IMR-90 (cell line): ENCODE results near the gene WDFY1. TPM values are rescaled to one million over a fixed set of nuclear protein-coding genes. Genes with fewer than 3 reads are reported as not detected.
A peak's percentile ranks its signal among the peaks of the same experiment; 100 is the strongest.

ENCODE experiments used
- ATAC-seq: fragments of 200-7000 bp; cut with Tn5 transposase; 2 replicates; pipeline ENCODE4 v1.9.1; 2020; ENCODE audit warnings: low read depth, mild to moderate bottlenecking, moderate library complexity
- BruUV-seq: library from RNA; stranded (reverse); fragments of 400-500 nt; replicated peaks from 2 replicates; lab custom pipeline; 2021; lab: Mats Ljungman, UMichigan
- CTCF ChIA-PET: fragments of 300-600 bp; formaldehyde crosslinking; extraction: SDS; loops from one replicate; lab custom pipeline; 2021; ENCODE audit warnings: antibody characterized with exemption; lab: Yijun Ruan, JAX
- POLR2A ChIA-PET: fragments of 300-600 bp; sonication (Branson Sonifier 250); formaldehyde crosslinking; loops from one replicate; lab custom pipeline; 2022; ENCODE audit warnings: antibody characterized with exemption; ENCODE audit not compliant: unreplicated experiment; lab: Charles Lee
- DNase-seq: peaks from one replicate; pipeline ENCODE4 v3.0.0; 2013
- H2AFZ ChIP-seq: replicated peaks from 2 replicates; pipeline ENCODE3; 2013; ENCODE audit warnings: low read length, mild to moderate bottlenecking; ENCODE audit not compliant: poor library complexity
- H2AK5ac ChIP-seq: 2 replicates; pipeline ENCODE4 v1.6.1; 2013; ENCODE audit warnings: low read depth, low read length, inconsistent platforms
- H2AK9ac ChIP-seq: replicated peaks from 2 replicates; pipeline ENCODE3; 2013; ENCODE audit warnings: mild to moderate bottlenecking, low read depth, low read length, moderate library complexity; ENCODE audit not compliant: poor library complexity
- H2BK120ac ChIP-seq: 2 replicates; pipeline ENCODE4 v1.6.1; 2013; ENCODE audit warnings: low read depth, low read length, inconsistent platforms
- H2BK15ac ChIP-seq: 3 replicates; pipeline ENCODE4 v1.6.1; 2013; ENCODE audit warnings: low read depth, low read length, inconsistent platforms
- H2BK20ac ChIP-seq: 2 replicates; pipeline ENCODE4 v1.6.1; 2013; ENCODE audit warnings: low read depth, mild to moderate bottlenecking, inconsistent platforms, low read length, moderate library complexity
- H2BK5ac ChIP-seq: 2 replicates; pipeline ENCODE4 v1.6.1; 2013; ENCODE audit warnings: mild to moderate bottlenecking, low read depth, low read length, inconsistent platforms; ENCODE audit not compliant: poor library complexity, severe bottlenecking
- H3K14ac ChIP-seq: replicated peaks from 2 replicates; pipeline ENCODE4 v1.6.1; 2013; ENCODE audit warnings: low read depth, low read length, inconsistent platforms
- H3K18ac ChIP-seq: 2 replicates; pipeline ENCODE4 v1.6.1; 2013; ENCODE audit warnings: low read depth, low read length, control low read depth
- H3K23ac ChIP-seq: 2 replicates; pipeline ENCODE4 v1.6.1; 2013; ENCODE audit warnings: low read depth, low read length, inconsistent platforms
- H3K27ac ChIP-seq: 2 replicates; pipeline ENCODE4 v1.5.1; 2013; ENCODE audit warnings: mild to moderate bottlenecking, control low read depth, low read length; ENCODE audit not compliant: insufficient read depth
- H3K27me3 ChIP-seq: 2 replicates; pipeline ENCODE4 v1.6.1; 2013; ENCODE audit warnings: low read length; ENCODE audit not compliant: control insufficient read depth, insufficient read depth
- H3K36me3 ChIP-seq: 2 replicates; pipeline ENCODE4 v1.6.1; 2013; ENCODE audit warnings: low read length, mixed read lengths; ENCODE audit not compliant: control insufficient read depth, insufficient read depth
- H3K4ac ChIP-seq: 2 replicates; pipeline ENCODE4 v1.6.1; 2013; ENCODE audit warnings: low read depth, low read length, inconsistent platforms
- H3K4me1 ChIP-seq: 2 replicates; pipeline ENCODE4 v1.6.1; 2013; ENCODE audit warnings: low read length, mixed read lengths; ENCODE audit not compliant: control insufficient read depth, insufficient read depth
- H3K4me2 ChIP-seq: 2 replicates; pipeline ENCODE4 v1.6.1; 2013; ENCODE audit warnings: low read depth, mild to moderate bottlenecking, control low read depth, low read length, moderate library complexity
- H3K4me3 ChIP-seq: 2 replicates; pipeline ENCODE4 v1.5.1; 2013; ENCODE audit warnings: low read depth, mild to moderate bottlenecking, control low read depth, low read length, moderate library complexity; ENCODE audit not compliant: insufficient read depth
- H3K56ac ChIP-seq: 2 replicates; pipeline ENCODE4 v1.6.1; 2013; ENCODE audit warnings: low read length, inconsistent platforms; ENCODE audit not compliant: insufficient read depth; ENCODE audit errors: extremely low read depth
- H3K79me1 ChIP-seq, 2 experiments: 2 replicates each; pipeline ENCODE4 v1.6.1; 2013; ENCODE audit warnings: low read length in 2 of 2, inconsistent platforms in 1 of 2, low read depth in 1 of 2
- H3K9ac ChIP-seq: 2 replicates; pipeline ENCODE4 v1.6.1; 2013; ENCODE audit warnings: low read depth, low read length, control low read depth
- H3K9me1 ChIP-seq: 2 replicates; pipeline ENCODE4 v1.6.1; 2013; ENCODE audit warnings: low read length, inconsistent platforms; ENCODE audit not compliant: insufficient read depth
- H3K9me3 ChIP-seq: 2 replicates; pipeline ENCODE4 v1.6.1; 2013; ENCODE audit warnings: low read length; ENCODE audit not compliant: control insufficient read depth, insufficient read depth
- H4K20me1 ChIP-seq: 2 replicates; pipeline ENCODE4 v1.6.1; 2013; ENCODE audit warnings: low read length, inconsistent platforms; ENCODE audit not compliant: insufficient read depth
- H4K5ac ChIP-seq: 2 replicates; pipeline ENCODE4 v1.6.1; 2013; ENCODE audit warnings: mild to moderate bottlenecking, low read depth, low read length, control low read depth
- H4K8ac ChIP-seq, 2 experiments: 2 replicates each; pipeline ENCODE4 v1.6.1; 2013; ENCODE audit warnings: low read depth in 2 of 2, low read length in 2 of 2, control low read depth in 1 of 2, inconsistent platforms in 1 of 2
- H4K91ac ChIP-seq: 2 replicates; pipeline ENCODE4 v1.6.1; 2013; ENCODE audit warnings: low read depth, low read length, inconsistent platforms; ENCODE audit not compliant: insufficient read depth
- BHLHE40 ChIP-seq: fragments of 150-350 bp; IDR thresholded peaks from 2 replicates; pipeline ENCODE4 v1.6.1; 2016; ENCODE audit warnings: mild to moderate bottlenecking, low read depth, low read length
- CEBPB ChIP-seq: IDR thresholded peaks from 2 replicates; pipeline ENCODE4 v1.6.1; 2012; ENCODE audit warnings: low read depth, low read length, improper control_type of control experiment
- CHD1 ChIP-seq: IDR thresholded peaks from 2 replicates; pipeline ENCODE4 v1.6.1; 2012; ENCODE audit warnings: low read depth, low read length, improper control_type of control experiment
- CTCF ChIP-seq: conservative IDR thresholded peaks from 2 replicates; pipeline ENCODE4 v1.5.1; 2012; ENCODE audit warnings: mild to moderate bottlenecking, low read depth, low read length, improper control_type of control experiment
- ELK1 ChIP-seq: fragments of 150-350 bp; IDR thresholded peaks from 2 replicates; pipeline ENCODE4 v1.6.1; 2016; ENCODE audit warnings: low read depth, mild to moderate bottlenecking, low read length, moderate library complexity, borderline replicate concordance
- FOS ChIP-seq: fragments of 150-350 bp; IDR thresholded peaks from 2 replicates; pipeline ENCODE4 v1.6.1; 2016; ENCODE audit warnings: low read depth, low read length
- MAFK ChIP-seq: IDR thresholded peaks from 2 replicates; pipeline ENCODE4 v1.6.1; 2012; ENCODE audit warnings: low read depth, low read length, improper control_type of control experiment
- MAZ ChIP-seq: IDR thresholded peaks from 2 replicates; pipeline ENCODE4 v1.6.1; 2012; ENCODE audit warnings: low read depth, mild to moderate bottlenecking, low read length, improper control_type of control experiment, moderate library complexity, borderline replicate concordance
- MXI1 ChIP-seq: IDR thresholded peaks from 2 replicates; pipeline ENCODE4 v1.6.1; 2012; ENCODE audit warnings: low read depth, mild to moderate bottlenecking, low read length, moderate library complexity, borderline replicate concordance
- NFE2L2 ChIP-seq: fragments of 150-350 bp; IDR thresholded peaks from 2 replicates; pipeline ENCODE4 v1.6.1; 2016; ENCODE audit warnings: low read depth, mild to moderate bottlenecking, low read length
- POLR2A ChIP-seq: IDR thresholded peaks from 2 replicates; pipeline ENCODE4 v1.6.1; 2012; ENCODE audit warnings: mild to moderate bottlenecking, low read depth, low read length
- RAD21 ChIP-seq: IDR thresholded peaks from 2 replicates; pipeline ENCODE4 v1.6.1; 2012; ENCODE audit warnings: low read length, improper control_type of control experiment
- RCOR1 ChIP-seq: IDR thresholded peaks from 2 replicates; pipeline ENCODE4 v1.6.1; 2012; ENCODE audit warnings: mild to moderate bottlenecking, low read length, improper control_type of control experiment; ENCODE audit not compliant: insufficient replicate concordance
- RFX5 ChIP-seq: IDR thresholded peaks from 2 replicates; pipeline ENCODE4 v1.8.0; 2012; ENCODE audit warnings: low read depth, mild to moderate bottlenecking, low read length, moderate library complexity
- SMC3 ChIP-seq: fragments of 150-350 bp; IDR thresholded peaks from 2 replicates; pipeline ENCODE4 v1.6.1; 2016; ENCODE audit warnings: low read depth, mild to moderate bottlenecking, antibody characterized with exemption, low read length, moderate library complexity
- WGBS, 2 experiments: methylation state at CpG; one replicate each; pipeline versions ENCODE4 v1.1.5 to v1.1.7; 2013; ENCODE audit warnings: missing lambda C conversion rate in 2 of 2; ENCODE audit not compliant: insufficient read length in 1 of 2; ENCODE audit errors: extremely low coverage in 2 of 2; 5-methylcytosine and 5-hydroxymethylcytosine counted together
- dilution Hi-C: fragments of 300-500 bp; cut with HindIII; formaldehyde crosslinking; loops from one replicate; pipeline ENCODE4 v1.14.3; 2018; ENCODE audit warnings: low sequenced_read_pairs; ENCODE audit not compliant: unreplicated experiment
- in situ Hi-C: fragments of 300-500 bp; cut with MboI; formaldehyde crosslinking; loops from 3 replicates; pipeline ENCODE4 v1.14.3; 2019; ENCODE audit warnings: low sequenced_read_pairs, inconsistent platforms, mixed read lengths
- intact Hi-C: fragments of 100-400 bp; cut with micrococcal nuclease; formaldehyde crosslinking; loops from 2 replicates; pipeline ENCODE4 v1.10.0; 2022
- polyA plus RNA-seq, 3 experiments: library from polyadenylated mRNA; depleted of rRNA; stranded (reverse); fragments of >200 nt; gene quantifications; 2 replicates each; pipeline ENCODE4 v1.2.3, GENCODE V29; 2012; ENCODE audit warnings: low replicate concordance in 1 of 3
- total RNA-seq: library from RNA; depleted of rRNA; stranded (reverse); fragments of >200 nt; gene quantifications from 2 replicates; pipeline ENCODE4 v1.2.3, GENCODE V29; 2012
- TF ChIP-seq, protein P1 (sequence below): fragments of 150-350 bp; IDR thresholded peaks from 2 replicates; pipeline ENCODE4 v1.6.1; 2017; ENCODE audit warnings: mild to moderate bottlenecking, antibody characterized with exemption, low read length, low read depth

WDFY1 gene
- total and polyA plus RNA-seq, 2 of the 4 experiments (the other 2 are of a cell fraction), result 35.6 to 93.6 TPM

GRCh38 chr2:223945755-223946154 is 620 bp upstream of the WDFY1 start:
- H3K4me2 ChIP-seq, result no peak overlapping the region
- dilution Hi-C loops (no loop called here), intact Hi-C loops (loop anchor here (10.0 kb wide), 1 partner anchor 251 kb away; no protein-coding TSS in a partner anchor), in situ Hi-C loops (no loop called here)
- DNase-seq (no peak), ATAC-seq (no peak)
- H3K27me3 ChIP-seq, result no peaks in the 10 kb centered on the region
- H3K4ac ChIP-seq, result no peak overlapping the region
- no peak overlapping the region for H2AFZ ChIP-seq
- H3K9me3 ChIP-seq, result no peaks in the 10 kb centered on the region
- H4K8ac ChIP-seq, result peak overlapping the region in 1 of 2 experiments; percentile 54; a peak in 1 of 4 replicates
- peaks cover 17% of the 10 kb centered on the region for H4K20me1 ChIP-seq
- TF ChIP-seq RFX5 (no peak), CHD1 (no peak), POLR2A (no peak), MXI1 (no peak), CTCF (no peak), ELK1 (no peak), RCOR1 (no peak), MAFK (no peak), FOS (no peak), BHLHE40 (no peak), MAZ (no peak), NFE2L2 (no peak), CEBPB (no peak), SMC3 (no peak), RAD21 (no peak)
- TF ChIP-seq, protein P1, sequence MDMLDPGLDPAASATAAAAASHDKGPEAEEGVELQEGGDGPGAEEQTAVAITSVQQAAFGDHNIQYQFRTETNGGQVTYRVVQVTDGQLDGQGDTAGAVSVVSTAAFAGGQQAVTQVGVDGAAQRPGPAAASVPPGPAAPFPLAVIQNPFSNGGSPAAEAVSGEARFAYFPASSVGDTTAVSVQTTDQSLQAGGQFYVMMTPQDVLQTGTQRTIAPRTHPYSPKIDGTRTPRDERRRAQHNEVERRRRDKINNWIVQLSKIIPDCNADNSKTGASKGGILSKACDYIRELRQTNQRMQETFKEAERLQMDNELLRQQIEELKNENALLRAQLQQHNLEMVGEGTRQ, result no peak
- WGBS, 2 experiments, result no CpG with 5 or more reads among the region's 4 CpGs
- H2AK5ac ChIP-seq, result 0 out of 2 replicates have a peak overlapping the region, but pooled peaks have one; percentile 31
- H3K36me3 ChIP-seq, result no peaks in the 10 kb centered on the region
- H3K4me3 ChIP-seq, result no peak overlapping the region
- no peak overlapping the region for H3K27ac ChIP-seq
- H3K18ac ChIP-seq, result no peak overlapping the region
- no peak overlapping the region for H2BK120ac ChIP-seq
- no TSS peak for BruUV-seq
- no peak overlapping the region for H2BK5ac ChIP-seq
- peaks cover 7 to 21% of the 10 kb centered on the region in 2 experiments; a peak in 3 of 4 replicates for H3K79me1 ChIP-seq
- peaks cover 9% of the 10 kb centered on the region for H3K4me1 ChIP-seq
- H3K56ac ChIP-seq, result no peak overlapping the region
- H2BK15ac ChIP-seq, result no peak overlapping the region
- no peak overlapping the region for H4K5ac ChIP-seq
- H3K9ac ChIP-seq, result no peak overlapping the region
- no peak overlapping the region for H4K91ac ChIP-seq
- H2BK20ac ChIP-seq, result no peak overlapping the region
- no peak overlapping the region for H3K14ac ChIP-seq
- peaks cover 11% of the 10 kb centered on the region for H3K9me1 ChIP-seq
- no peak overlapping the region for H2AK9ac ChIP-seq
- CTCF ChIA-PET, result no interaction called here
- POLR2A ChIA-PET, result no interaction called here
- peak overlapping the region; percentile 26; the same call in 1 of the 2 replicates for H3K23ac ChIP-seq
